ENCODE data around the gene ITGB4. TPM values are rescaled to one million over a fixed set of nuclear protein-coding genes. Genes with fewer than 3 reads are reported as not detected.
A peak's percentile ranks its signal among the peaks of the same experiment; 100 is the strongest.

Gene ITGB4
- total RNA-seq, 3 donors from 2014 or later, result 153 to 307 (median 246) TPM

DNA sequence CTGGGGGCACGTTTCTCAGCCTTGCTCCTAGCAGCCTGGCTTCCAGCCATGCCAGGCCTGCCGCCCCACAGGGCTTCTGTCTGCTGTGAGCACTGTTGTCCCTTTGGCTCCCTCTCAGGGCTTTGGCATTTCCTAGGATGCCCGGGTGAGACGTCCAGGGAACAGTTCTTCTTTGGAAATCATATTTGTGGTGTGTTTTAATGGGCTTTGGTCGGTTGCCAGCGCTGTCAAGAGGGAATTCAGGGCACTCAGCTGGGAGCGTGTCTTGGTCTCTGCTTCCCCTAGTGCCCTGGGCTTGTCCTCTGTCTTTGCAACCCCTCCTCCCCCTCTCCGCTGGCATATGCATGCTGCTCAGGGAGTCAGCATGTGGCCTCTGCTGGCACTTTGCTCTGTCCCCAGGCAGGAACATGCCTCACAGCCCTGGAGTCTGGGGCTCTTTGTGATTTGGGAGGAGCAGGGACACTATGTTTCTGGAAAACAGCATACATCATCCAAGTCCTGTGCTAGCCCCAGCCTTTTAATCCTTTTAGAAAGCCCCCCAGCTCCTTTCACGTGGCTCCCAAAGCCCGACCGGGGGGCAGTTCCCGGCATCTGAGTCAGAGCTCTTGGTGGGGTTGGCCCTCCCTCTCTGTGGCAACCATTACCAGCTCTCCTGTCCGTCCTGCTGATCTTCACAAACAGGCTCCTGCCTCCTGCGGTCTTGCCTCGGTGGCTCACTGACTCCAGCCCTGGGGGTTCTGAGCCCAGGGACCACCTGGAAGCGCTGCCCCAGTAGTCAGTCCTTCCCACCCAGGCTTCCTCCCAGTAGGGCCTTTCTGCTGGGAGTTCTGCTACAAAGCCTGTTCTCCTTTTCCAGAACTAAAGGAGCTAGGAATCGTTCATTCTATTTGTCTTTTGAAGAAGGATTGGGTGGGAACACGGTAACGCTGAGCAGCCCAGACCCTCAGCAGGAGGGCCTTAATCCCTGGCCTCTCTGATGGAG lies 27.5 kb upstream of the ITGB4 start:
- ATAC-seq (no peak), DNase-seq (peak in 2 of 3 donors; percentile 44)
- TF ChIP-seq CTCF (IDR thresholded peaks at IDR 0.05), result no peak
- Histone ChIP-seq H3K9me3 (no peaks in the 10 kb centered on the region), H3K4me3 (no peak overlapping the region), H3K4me1 (ENCODE audit: low read depth) (peaks cover 32% of the 10 kb centered on the region), H3K36me3 (ENCODE audit: low read depth) (no peaks in the 10 kb centered on the region)
- intact Hi-C loops (cut with DNase I, micrococcal nuclease), result no loop called here

- Histone ChIP-seq H3K36me3 (ENCODE audit: low read depth) (no peaks in the 10 kb centered on the region), H3K4me1 (ENCODE audit: low read depth) (peaks cover 36% of the 10 kb centered on the region), H3K4me3 (no peak overlapping the region), H3K9me3 (no peaks in the 10 kb centered on the region)
- DNase-seq (peak in 1 of 3 donors; percentile 27), ATAC-seq (no peak)
- intact Hi-C loops (cut with DNase I, micrococcal nuclease), result no loop called here
- TF ChIP-seq CTCF (IDR thresholded peaks at IDR 0.05), result no peak
Measured at GRCh38 chr17:75694536-75694935, 26.7 kb upstream of the ITGB4 start.

DNA sequence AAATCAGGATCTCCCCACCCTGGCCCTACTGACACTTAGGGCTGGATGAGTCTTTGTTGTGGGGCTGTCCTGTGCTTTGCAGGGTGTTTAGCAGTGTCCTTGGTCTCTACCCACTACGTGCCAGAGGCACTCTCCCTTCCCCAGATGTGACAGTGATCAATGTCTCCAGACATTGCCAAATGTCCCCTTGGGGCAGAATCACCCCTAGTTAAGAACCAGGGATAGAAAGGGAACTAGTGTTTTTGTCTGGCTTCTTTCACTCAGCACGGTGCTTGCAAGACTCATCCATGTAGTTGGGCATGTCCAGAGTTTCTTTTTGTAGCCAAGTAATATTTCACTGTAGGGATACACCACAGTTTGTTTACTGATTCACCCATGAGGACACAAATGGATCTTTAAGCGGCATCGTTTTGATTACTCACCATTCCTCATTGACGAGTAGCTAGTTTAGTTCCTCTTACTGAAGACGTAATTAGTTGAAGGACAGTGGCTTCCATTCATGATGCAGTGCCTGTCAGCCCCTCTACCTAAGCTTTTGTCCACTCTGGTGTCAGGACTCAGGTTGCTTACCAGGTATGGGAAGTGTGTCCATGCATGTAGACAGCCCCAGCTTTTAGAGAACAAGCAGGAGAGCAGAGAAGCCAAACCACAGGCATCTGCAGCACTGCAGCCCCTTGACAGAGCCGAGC lies 26.0 kb upstream of the ITGB4 start:
- Histone ChIP-seq H3K9me3 (no peaks in the 10 kb centered on the region), H3K4me3 (no peak overlapping the region), H3K36me3 (ENCODE audit: low read depth) (no peaks in the 10 kb centered on the region), H3K4me1 (ENCODE audit: low read depth) (peaks cover 36% of the 10 kb centered on the region)
- intact Hi-C loops (cut with DNase I, micrococcal nuclease), result no loop called here
- DNase-seq (no peak), ATAC-seq (no peak)
- TF ChIP-seq CTCF (IDR thresholded peaks at IDR 0.05), result no peak

DNA sequence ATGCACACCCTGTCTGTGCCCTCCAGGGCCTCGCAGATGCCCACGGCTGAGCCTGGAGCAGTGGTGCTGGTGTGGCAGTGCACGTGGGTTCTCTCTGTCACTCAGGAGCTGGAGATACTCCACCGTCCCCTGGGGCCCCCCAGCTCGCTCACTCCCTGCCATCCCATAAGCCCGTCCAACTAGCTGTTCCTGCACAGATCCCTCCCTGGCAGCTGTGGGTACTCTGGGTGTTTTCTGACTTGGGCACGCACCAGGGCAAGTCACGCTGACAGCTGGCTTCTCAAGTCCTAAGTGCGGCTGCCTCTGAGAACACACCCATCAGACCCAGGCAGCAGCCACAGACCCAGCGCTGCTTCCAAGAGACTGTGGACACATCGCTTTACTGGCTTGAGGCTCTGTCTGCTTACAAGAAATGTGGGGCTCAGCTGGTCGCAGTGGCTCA lies 25.4 kb upstream of the ITGB4 start:
- TF ChIP-seq CTCF (IDR thresholded peaks at IDR 0.05), result no peak
- Histone ChIP-seq H3K9me3 (no peaks in the 10 kb centered on the region), H3K4me3 (no peak overlapping the region), H3K4me1 (ENCODE audit: low read depth) (peaks cover 41% of the 10 kb centered on the region), H3K36me3 (ENCODE audit: low read depth) (no peaks in the 10 kb centered on the region)
- intact Hi-C loops (cut with DNase I, micrococcal nuclease), result no loop called here
- peak; percentile 58 for ATAC-seq
- DNase-seq, result peak; percentile 73 to 81 (median 75)

DNA sequence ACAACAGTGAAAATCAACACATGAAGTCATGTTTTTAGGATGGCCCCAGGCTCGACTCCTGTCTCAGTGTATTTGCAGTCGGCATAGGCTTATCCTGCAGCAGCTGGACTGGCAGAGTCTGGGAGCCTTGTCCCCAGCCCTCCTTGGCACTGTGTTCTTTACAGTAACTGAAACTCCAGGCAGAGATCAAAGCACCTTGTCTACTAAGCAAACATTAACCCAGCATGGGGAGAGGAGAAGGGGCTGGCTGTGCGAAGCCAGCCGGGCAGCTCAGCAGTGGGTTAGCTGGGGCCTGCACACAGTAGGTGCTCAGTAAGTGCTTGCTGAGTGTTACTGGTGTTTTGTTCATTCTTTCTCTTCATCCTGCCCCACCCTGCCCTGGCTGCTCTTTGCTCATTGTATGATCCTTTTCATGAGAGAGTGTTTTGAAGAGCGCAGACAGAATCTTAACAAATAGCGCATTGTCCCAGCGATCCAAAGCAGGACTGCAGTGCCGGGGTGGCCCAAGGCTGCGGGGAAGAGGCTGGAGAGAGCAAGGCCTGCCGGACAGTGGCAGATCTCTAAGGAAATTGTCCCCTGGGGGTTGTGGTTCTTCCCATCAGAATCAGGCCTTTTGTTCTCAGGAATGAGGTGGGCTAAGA lies 23.5 kb upstream of the ITGB4 start:
- peak; percentile 52 for ATAC-seq
- intact Hi-C loops (cut with DNase I, micrococcal nuclease), result no loop called here
- no peaks in the 10 kb centered on the region for H3K36me3 ChIP-seq (ENCODE audit: low read depth)

More for the DNA sequence above, 23.5 kb upstream of the ITGB4 start:
- peaks cover 36% of the 10 kb centered on the region for H3K4me1 ChIP-seq (ENCODE audit: low read depth)
- no peak for TF ChIP-seq CTCF (IDR thresholded peaks at IDR 0.05)
- H3K4me3 ChIP-seq, result no peak overlapping the region
- no peaks in the 10 kb centered on the region for H3K9me3 ChIP-seq
- peak in 2 of 3 donors; percentile 58 to 62 for DNase-seq

Data from mucosa of descending colon (tissue), 3 donors.